ENCODE data around the gene NUDT14. TPM values are rescaled to one million over a fixed set of nuclear protein-coding genes. Genes with fewer than 3 reads are reported as not detected.

Gene NUDT14
- total RNA-seq, 1 experiment from 2014 or later = 50.8 TPM

DNA sequence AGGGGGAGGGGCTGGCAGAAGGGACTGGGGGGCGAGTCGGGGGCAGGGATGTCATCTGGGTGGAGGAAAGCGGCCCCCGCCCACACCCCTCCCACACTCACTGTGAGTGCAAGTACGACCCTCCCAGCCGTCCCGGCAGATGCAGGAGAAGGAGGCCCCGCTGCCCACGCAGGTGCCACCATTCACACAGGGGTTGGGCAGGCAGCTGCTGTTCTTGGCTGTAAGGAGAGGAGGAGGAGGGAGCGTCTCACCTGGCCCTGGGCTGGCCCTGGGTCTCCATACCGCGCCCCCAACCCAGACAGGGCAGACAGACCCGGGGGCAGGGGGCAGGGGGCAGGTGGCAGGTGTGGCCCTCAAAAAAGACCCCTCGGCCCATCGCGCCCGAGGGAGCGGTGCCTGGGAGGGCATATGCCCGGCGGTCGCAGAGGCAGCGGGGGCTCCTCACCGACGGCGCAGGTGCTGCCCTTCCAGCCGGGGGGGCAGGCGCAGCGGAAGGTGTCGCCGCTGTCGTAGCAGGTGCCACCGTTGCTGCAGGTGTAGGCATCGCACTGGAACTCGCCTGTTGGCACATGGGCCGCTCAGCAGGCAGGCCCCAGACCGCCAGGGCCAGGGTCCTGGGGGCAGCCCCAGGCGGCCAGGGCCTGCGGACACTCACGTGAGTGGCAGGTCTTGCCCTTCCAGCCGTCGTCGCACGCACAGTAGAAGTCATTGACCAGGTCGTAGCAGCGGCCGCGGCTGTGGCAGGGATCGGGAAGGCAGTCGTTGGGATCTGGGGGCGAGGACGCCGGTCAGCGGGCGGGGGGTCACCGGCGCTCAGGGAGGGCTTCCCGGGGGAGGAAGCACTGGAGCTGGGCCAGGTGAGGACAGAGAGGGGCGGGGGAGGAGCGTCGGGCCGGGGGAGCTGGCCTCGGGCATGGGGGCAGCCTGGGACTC is 33.2 kb downstream of the NUDT14 start:
- Histone ChIP-seq H3K4me2 (ENCODE audit: low read length) (no peak overlapping the region), H3K36me3 (ENCODE audit: low read depth, low read length) (no peaks in the 10 kb centered on the region), H3K79me2 (ENCODE audit: low read length) (no peaks in the 10 kb centered on the region), H3K9me2 (replicated peaks; ENCODE audit: low read length) (no peaks in the 10 kb centered on the region), H3K4me1 (ENCODE audit: insufficient read depth, low read length) (no peaks in the 10 kb centered on the region), H3F3A (ENCODE audit: low read length, unreplicated experiment) (no peaks in the 10 kb centered on the region), H3K27ac (ENCODE audit: low read length) (no peak overlapping the region), H3K9me3 (ENCODE audit: low read length) (no peaks in the 10 kb centered on the region), H2AFZ (ENCODE audit: low read length) (no peak overlapping the region), H3K9ac (ENCODE audit: low read length) (no peak overlapping the region), H3K4me3 (ENCODE audit: low read length) (no peak overlapping the region), H3K27me3 (ENCODE audit: low read length) (no peaks in the 10 kb centered on the region), H4K20me1 (ENCODE audit: low read length) (no peaks in the 10 kb centered on the region)
- ATAC-seq = no peak
- ChIA-PET POLR2A (ENCODE audit: unreplicated experiment) (no interaction called here), CTCF (no interaction called here)
- no TSS peak for BruUV-seq (replicated peaks)
- no peak for DNase-seq
- TF ChIP-seq EZH2 (IDR thresholded peaks at IDR 0.05; ENCODE audit: low read length, unreplicated experiment) (no peak), EZH2phosphoT487 (IDR thresholded peaks at IDR 0.05; ENCODE audit: borderline replicate concordance, low read length) (no peak)
- TF ChIP-seq, protein P1, sequence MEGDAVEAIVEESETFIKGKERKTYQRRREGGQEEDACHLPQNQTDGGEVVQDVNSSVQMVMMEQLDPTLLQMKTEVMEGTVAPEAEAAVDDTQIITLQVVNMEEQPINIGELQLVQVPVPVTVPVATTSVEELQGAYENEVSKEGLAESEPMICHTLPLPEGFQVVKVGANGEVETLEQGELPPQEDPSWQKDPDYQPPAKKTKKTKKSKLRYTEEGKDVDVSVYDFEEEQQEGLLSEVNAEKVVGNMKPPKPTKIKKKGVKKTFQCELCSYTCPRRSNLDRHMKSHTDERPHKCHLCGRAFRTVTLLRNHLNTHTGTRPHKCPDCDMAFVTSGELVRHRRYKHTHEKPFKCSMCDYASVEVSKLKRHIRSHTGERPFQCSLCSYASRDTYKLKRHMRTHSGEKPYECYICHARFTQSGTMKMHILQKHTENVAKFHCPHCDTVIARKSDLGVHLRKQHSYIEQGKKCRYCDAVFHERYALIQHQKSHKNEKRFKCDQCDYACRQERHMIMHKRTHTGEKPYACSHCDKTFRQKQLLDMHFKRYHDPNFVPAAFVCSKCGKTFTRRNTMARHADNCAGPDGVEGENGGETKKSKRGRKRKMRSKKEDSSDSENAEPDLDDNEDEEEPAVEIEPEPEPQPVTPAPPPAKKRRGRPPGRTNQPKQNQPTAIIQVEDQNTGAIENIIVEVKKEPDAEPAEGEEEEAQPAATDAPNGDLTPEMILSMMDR (conservative IDR thresholded peaks at IDR 0.05; ENCODE audit: low read depth, low read length) = no peak
- intact Hi-C loops (cut with micrococcal nuclease) = no loop called here

- no TSS peak for BruUV-seq (replicated peaks)
Measured at GRCh38 chr14:105146976-105147635, 34.0 kb downstream of the NUDT14 start.

More at GRCh38 chr14:105146976-105147635, 34.0 kb downstream of the NUDT14 start:
- no peak overlapping the region for H3K4me2 ChIP-seq (ENCODE audit: low read length)
- no peak overlapping the region for H3K4me3 ChIP-seq (ENCODE audit: low read length)
- intact Hi-C loops (cut with micrococcal nuclease) = no loop called here
- no peak for DNase-seq
- no peaks in the 10 kb centered on the region for H3K27me3 ChIP-seq (ENCODE audit: low read length)
- H3K79me2 ChIP-seq (ENCODE audit: low read length) = no peaks in the 10 kb centered on the region
- H3K9ac ChIP-seq (ENCODE audit: low read length) = no peak overlapping the region
- ChIA-PET POLR2A (ENCODE audit: unreplicated experiment) (no interaction called here), CTCF (no interaction called here)
- no peaks in the 10 kb centered on the region for H4K20me1 ChIP-seq (ENCODE audit: low read length)
- no peaks in the 10 kb centered on the region for H3K9me2 ChIP-seq (replicated peaks; ENCODE audit: low read length)
- H3K4me1 ChIP-seq (ENCODE audit: insufficient read depth, low read length) = no peaks in the 10 kb centered on the region
- ATAC-seq = no peak
- TF ChIP-seq, protein P1 (conservative IDR thresholded peaks at IDR 0.05; ENCODE audit: low read depth, low read length) = no peak
- no peak for TF ChIP-seq EZH2 (IDR thresholded peaks at IDR 0.05; ENCODE audit: low read length, unreplicated experiment)
- TF ChIP-seq EZH2phosphoT487 (IDR thresholded peaks at IDR 0.05; ENCODE audit: borderline replicate concordance, low read length) = no peak
- H3F3A ChIP-seq (ENCODE audit: low read length, unreplicated experiment) = no peaks in the 10 kb centered on the region
- H2AFZ ChIP-seq (ENCODE audit: low read length) = no peak overlapping the region
- no peaks in the 10 kb centered on the region for H3K36me3 ChIP-seq (ENCODE audit: low read depth, low read length)
- H3K9me3 ChIP-seq (ENCODE audit: low read length) = no peaks in the 10 kb centered on the region
- H3K27ac ChIP-seq (ENCODE audit: low read length) = no peak overlapping the region

Data from PC-3 (cell line).